NT2/D1 (cell line): ENCODE measurements around the gene DNAH5.

Source experiments
- SUZ12 ChIP-seq: IDR thresholded peaks from 2 replicates; pipeline ENCODE4 v1.6.1; 2011; ENCODE audit not compliant: insufficient read length, insufficient read depth; ENCODE audit errors: extremely low read depth
- YY1 ChIP-seq: IDR thresholded peaks from 2 replicates; pipeline ENCODE4 v1.6.1; 2011; ENCODE audit not compliant: insufficient read length, insufficient read depth

GRCh38 chr5:13943676-13944075, 812 bp downstream of the DNAH5 start:
- TF ChIP-seq YY1 = no peak
- no peak for TF ChIP-seq SUZ12
